Measurements from ENCODE around the gene DENND1A. TPM values are rescaled to one million over a fixed set of nuclear protein-coding genes. Genes with fewer than 3 reads are reported as not detected.

The DENND1A gene
- total RNA-seq, 2 experiments from 2014 or later: 13.9 to 20.3 TPM

- POLR2A ChIA-PET: no interaction called here
- H3K4me1 Mint-ChIP-seq: no peaks in the 10 kb centered on the region
- no peak overlapping the region for H3K27ac Mint-ChIP-seq
- DNase-seq (no peak), ATAC-seq (ENCODE audit: low read depth) (no peak)
- no peaks in the 10 kb centered on the region for H3K9me3 Mint-ChIP-seq
- H3K4me3 Mint-ChIP-seq: no peak overlapping the region
- no peaks in the 10 kb centered on the region for H3K27me3 Mint-ChIP-seq
- no peaks in the 10 kb centered on the region for H3K36me3 Mint-ChIP-seq
Measured at GRCh38 chr9:123597876-123598556, 331.9 kb downstream of the DENND1A start.

- no peak overlapping the region for H3K4me3 Mint-ChIP-seq
- ATAC-seq (ENCODE audit: low read depth) (no peak), DNase-seq (no peak)
- no peaks in the 10 kb centered on the region for H3K9me3 Mint-ChIP-seq
- no peaks in the 10 kb centered on the region for H3K4me1 Mint-ChIP-seq
- H3K36me3 Mint-ChIP-seq: no peaks in the 10 kb centered on the region
- POLR2A ChIA-PET: no interaction called here
- H3K27ac Mint-ChIP-seq: no peak overlapping the region
- H3K27me3 Mint-ChIP-seq: no peaks in the 10 kb centered on the region
Measured at GRCh38 chr9:123597048-123597447, 332.9 kb downstream of the DENND1A start.

- Mint-ChIP-seq H3K4me1 (no peaks in the 10 kb centered on the region), H3K27ac (no peak overlapping the region), H3K36me3 (no peaks in the 10 kb centered on the region), H3K4me3 (no peak overlapping the region), H3K27me3 (no peaks in the 10 kb centered on the region), H3K9me3 (peaks cover 4% of the 10 kb centered on the region)
- DNase-seq (no peak), ATAC-seq (ENCODE audit: low read depth) (no peak)
- POLR2A ChIA-PET: no interaction called here
Measured at GRCh38 chr9:123591283-123591682, 338.6 kb downstream of the DENND1A start.

DNA sequence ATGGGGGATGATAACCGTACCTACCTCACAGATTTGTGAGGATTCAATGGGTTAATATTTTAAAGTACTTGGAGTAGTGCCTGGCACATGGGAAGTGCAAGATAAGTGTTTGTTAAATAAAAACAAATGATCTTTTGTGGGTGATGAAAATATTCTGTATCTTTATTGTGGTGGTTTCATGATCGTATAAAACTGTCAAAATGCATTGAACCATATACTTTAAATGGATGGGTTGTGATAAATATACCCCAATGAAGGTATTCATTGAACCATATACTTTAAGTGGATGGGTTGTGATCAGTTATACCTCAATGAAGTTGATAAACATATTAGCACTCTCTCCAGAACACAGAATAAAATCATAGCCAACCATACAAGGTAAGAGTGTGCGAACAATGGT is 339.4 kb downstream of the DENND1A start:
- POLR2A ChIA-PET: no interaction called here
- Mint-ChIP-seq H3K4me3 (no peak overlapping the region), H3K27me3 (no peaks in the 10 kb centered on the region), H3K4me1 (no peaks in the 10 kb centered on the region), H3K36me3 (no peaks in the 10 kb centered on the region), H3K27ac (no peak overlapping the region), H3K9me3 (peaks cover 4% of the 10 kb centered on the region)
- no peak for DNase-seq
- ATAC-seq (ENCODE audit: low read depth): no peak

DNA sequence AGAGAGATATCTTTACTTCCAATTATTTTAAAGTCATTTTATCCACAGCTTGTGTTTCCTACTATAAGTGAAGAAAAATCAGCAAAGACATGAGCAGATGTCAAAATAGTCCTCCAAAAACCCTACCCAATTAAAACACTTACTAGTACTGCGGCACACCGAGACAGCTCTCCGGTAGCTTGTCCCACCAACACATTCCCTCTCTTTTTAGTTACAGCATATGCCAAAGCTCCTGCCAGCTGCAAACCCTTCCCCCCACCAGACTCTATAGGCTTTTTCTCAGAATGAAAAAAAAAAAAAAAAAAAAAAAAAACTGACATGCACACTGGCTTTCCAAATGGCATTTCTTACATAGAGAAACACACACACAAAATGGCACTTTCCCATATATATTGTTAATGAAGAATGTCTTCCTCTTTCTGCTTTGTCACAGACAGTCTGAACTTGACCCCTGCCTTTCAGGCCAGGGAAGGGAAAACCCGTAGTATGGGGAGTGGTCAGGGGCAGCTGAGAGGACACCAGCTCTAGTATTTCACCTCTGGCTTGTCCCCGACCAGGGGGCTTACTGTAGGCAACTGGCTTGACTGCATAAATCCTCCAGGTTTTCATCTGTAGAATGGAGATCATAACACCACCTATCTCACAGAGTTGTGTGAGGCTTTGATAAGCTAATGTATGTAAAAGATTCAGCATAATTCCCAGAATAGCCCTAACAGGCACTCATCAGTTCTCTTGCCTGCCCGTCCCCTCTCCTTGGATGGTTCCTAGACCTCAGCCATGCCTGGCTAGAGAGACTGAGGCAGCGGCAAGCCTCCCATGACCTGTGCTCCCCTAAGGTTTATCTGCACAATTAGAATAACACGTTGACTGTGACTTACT is 340.3 kb downstream of the DENND1A start:
- DNase-seq: no peak
- Mint-ChIP-seq H3K36me3 (no peaks in the 10 kb centered on the region), H3K9me3 (peaks cover 4% of the 10 kb centered on the region), H3K4me3 (no peak overlapping the region), H3K4me1 (no peaks in the 10 kb centered on the region), H3K27ac (no peak overlapping the region), H3K27me3 (no peaks in the 10 kb centered on the region)
- no peak for ATAC-seq (ENCODE audit: low read depth)
- POLR2A ChIA-PET: no interaction called here

DNA sequence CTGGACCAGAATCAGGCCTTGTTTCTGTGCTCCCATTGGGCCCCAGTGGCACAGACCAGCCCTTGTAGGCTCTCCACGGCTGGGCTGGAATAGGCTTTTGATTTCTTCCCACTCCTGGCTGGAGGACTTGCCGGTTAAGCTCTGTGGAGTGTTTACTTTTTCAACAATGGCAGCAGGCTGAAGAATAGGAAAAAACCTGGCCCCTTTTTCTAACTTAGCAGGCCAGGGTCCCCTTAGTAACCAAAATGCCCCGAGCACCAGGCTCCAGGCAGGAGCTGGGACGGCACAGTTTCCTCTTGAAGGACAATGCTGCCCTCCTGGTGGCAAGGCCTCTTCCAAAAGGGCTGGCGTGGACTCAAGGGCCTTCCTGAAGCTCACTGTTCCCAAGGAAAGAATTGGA is 343.7 kb downstream of the DENND1A start:
- peaks cover 8% of the 10 kb centered on the region for H3K36me3 Mint-ChIP-seq
- H3K4me3 Mint-ChIP-seq: no peak overlapping the region
- no peaks in the 10 kb centered on the region for H3K27me3 Mint-ChIP-seq
- DNase-seq: no peak
- H3K9me3 Mint-ChIP-seq: peaks cover 4% of the 10 kb centered on the region
- no peak for ATAC-seq (ENCODE audit: low read depth)
- no peak overlapping the region for H3K27ac Mint-ChIP-seq
- POLR2A ChIA-PET: no interaction called here
- H3K4me1 Mint-ChIP-seq: no peaks in the 10 kb centered on the region

GRCh38 chr9:123584202-123585176 is 345.4 kb downstream of the DENND1A start:
- Mint-ChIP-seq H3K4me3 (no peak overlapping the region), H3K27ac (no peak overlapping the region), H3K36me3 (peaks cover 18% of the 10 kb centered on the region), H3K27me3 (no peaks in the 10 kb centered on the region), H3K4me1 (peaks cover 2% of the 10 kb centered on the region), H3K9me3 (peaks cover 4% of the 10 kb centered on the region)
- ATAC-seq (ENCODE audit: low read depth) (no peak), DNase-seq (no peak)
- POLR2A ChIA-PET: no interaction called here

DNA sequence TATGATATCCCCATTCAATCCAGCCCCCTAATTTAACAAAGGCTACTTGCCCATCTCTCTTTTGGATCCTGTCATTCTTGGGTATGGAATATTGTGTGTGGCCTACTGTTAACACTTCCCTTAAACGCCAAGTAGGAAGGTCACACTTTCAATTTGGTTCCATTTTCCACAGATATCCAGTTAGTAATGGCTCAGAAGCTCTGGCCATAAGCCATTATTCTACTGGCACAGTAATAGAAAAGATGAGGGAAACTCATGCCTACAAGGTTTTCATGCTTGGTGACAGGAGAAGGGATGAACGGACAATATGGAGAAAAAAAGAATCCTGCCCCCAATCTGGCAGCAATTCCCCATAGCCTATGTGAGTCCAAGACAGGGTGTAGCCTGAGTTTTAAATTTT is 346.3 kb downstream of the DENND1A start:
- H3K27me3 Mint-ChIP-seq: no peaks in the 10 kb centered on the region
- H3K9me3 Mint-ChIP-seq: peaks cover 7% of the 10 kb centered on the region
- ATAC-seq (ENCODE audit: low read depth): no peak
- no peak overlapping the region for H3K4me3 Mint-ChIP-seq
- DNase-seq: no peak
- peaks cover 2% of the 10 kb centered on the region for H3K4me1 Mint-ChIP-seq
- H3K27ac Mint-ChIP-seq: no peak overlapping the region
- POLR2A ChIA-PET: no interaction called here
- peaks cover 24% of the 10 kb centered on the region for H3K36me3 Mint-ChIP-seq

DNA sequence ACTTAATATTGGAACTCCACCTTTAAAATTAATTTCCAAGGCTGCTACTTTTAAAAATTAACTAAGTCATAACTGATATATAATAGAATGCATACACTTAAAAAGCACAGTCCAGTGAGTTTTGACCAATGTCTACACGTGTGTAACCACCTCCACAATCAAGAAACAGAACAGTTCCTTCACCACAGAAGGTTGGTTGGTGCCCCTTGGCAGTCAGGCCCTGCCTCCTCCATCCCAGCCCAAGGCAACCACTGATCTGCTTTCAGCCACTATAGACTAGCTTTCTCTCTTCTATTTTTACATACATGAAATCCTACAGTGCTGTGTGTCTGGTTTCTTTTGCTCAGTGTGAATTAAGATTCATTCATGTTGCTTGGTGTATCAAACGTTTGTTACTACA is 358.7 kb downstream of the DENND1A start:
- Mint-ChIP-seq H3K4me1 (no peaks in the 10 kb centered on the region), H3K36me3 (peaks cover 16% of the 10 kb centered on the region), H3K4me3 (no peak overlapping the region), H3K27me3 (no peaks in the 10 kb centered on the region), H3K27ac (no peak overlapping the region), H3K9me3 (peaks cover 7% of the 10 kb centered on the region)
- DNase-seq: no peak
- ATAC-seq (ENCODE audit: low read depth): no peak
- POLR2A ChIA-PET: no interaction called here

GRCh38 chr9:123568691-123569688 is 360.9 kb downstream of the DENND1A start:
- Mint-ChIP-seq H3K4me1 (no peaks in the 10 kb centered on the region), H3K27me3 (no peaks in the 10 kb centered on the region), H3K9me3 (peaks cover 2% of the 10 kb centered on the region), H3K27ac (no peak overlapping the region), H3K36me3 (peaks cover 10% of the 10 kb centered on the region), H3K4me3 (no peak overlapping the region)
- ATAC-seq (ENCODE audit: low read depth) (no peak), DNase-seq (no peak)
- POLR2A ChIA-PET: no interaction called here

- no peak overlapping the region for H3K4me3 Mint-ChIP-seq
- POLR2A ChIA-PET: no interaction called here
- peaks cover under 1% of the 10 kb centered on the region for H3K9me3 Mint-ChIP-seq
- peaks cover 13% of the 10 kb centered on the region for H3K4me1 Mint-ChIP-seq
- H3K27ac Mint-ChIP-seq: no peak overlapping the region
- no peak for DNase-seq
- H3K27me3 Mint-ChIP-seq: no peaks in the 10 kb centered on the region
- ATAC-seq (ENCODE audit: low read depth): no peak
- peaks cover 7% of the 10 kb centered on the region for H3K36me3 Mint-ChIP-seq
Measured at GRCh38 chr9:123567013-123567412, 362.9 kb downstream of the DENND1A start.

- POLR2A ChIA-PET: no interaction called here
- H3K27ac Mint-ChIP-seq: no peak overlapping the region
- H3K36me3 Mint-ChIP-seq: peaks cover 9% of the 10 kb centered on the region
- H3K9me3 Mint-ChIP-seq: peaks cover 1% of the 10 kb centered on the region
- ATAC-seq (ENCODE audit: low read depth) (no peak), DNase-seq (no peak)
- H3K4me3 Mint-ChIP-seq: no peak overlapping the region
- peaks cover 17% of the 10 kb centered on the region for H3K4me1 Mint-ChIP-seq
- peaks cover 2% of the 10 kb centered on the region for H3K27me3 Mint-ChIP-seq
Measured at GRCh38 chr9:123564652-123565051, 365.3 kb downstream of the DENND1A start.
